HCT116 (cell line): ENCODE measurements around the gene HAO2.

ENCODE experiments used
- EGR1 ChIP-seq: IDR thresholded peaks from 2 replicates; pipeline ENCODE4 v1.6.1; 2012; ENCODE audit warnings: low read depth
- ELF1 ChIP-seq: IDR thresholded peaks from 2 replicates; pipeline ENCODE4 v1.6.1; 2012; ENCODE audit warnings: low read depth, borderline replicate concordance
- EZH2 ChIP-seq: fragments of 200-600 bp; sonication (generic); IDR thresholded peaks from 2 replicates; pipeline ENCODE4 v1.6.1; 2017; ENCODE audit warnings: antibody characterized with exemption, mixed run types
- FOSL1 ChIP-seq: IDR thresholded peaks from 2 replicates; pipeline ENCODE4 v1.6.1; 2012; ENCODE audit warnings: low read depth
- POLR2A ChIP-seq: IDR thresholded peaks from 2 replicates; pipeline ENCODE4 v1.7.0; 2011; ENCODE audit warnings: borderline replicate concordance; ENCODE audit not compliant: insufficient read depth, insufficient read length; ENCODE audit errors: extremely low read depth
- RAD21 ChIP-seq: IDR thresholded peaks from 2 replicates; pipeline ENCODE4 v1.6.1; 2012; ENCODE audit warnings: low read depth, mild to moderate bottlenecking
- SIN3A ChIP-seq: IDR thresholded peaks from 2 replicates; pipeline ENCODE4 v1.6.1; 2012; ENCODE audit warnings: low read depth
- ZNF274 ChIP-seq: fragments of 200-500 bp; sonication (Bioruptor generic); IDR thresholded peaks from 2 replicates; pipeline ENCODE4 v1.6.1; 2014; ENCODE audit warnings: mild to moderate bottlenecking, low read depth, low read length, inconsistent platforms
- TF ChIP-seq, protein P1 (sequence below), 3 experiments: fragments of 200-600 bp in 1 of 3; sonication (generic) in 1 of 3; IDR thresholded peaks in 2 of 3; conservative IDR thresholded peaks in 1 of 3; 2 replicates each; pipeline ENCODE4 v1.5.1; 2012 to 2017; ENCODE audit warnings: low read depth in 2 of 3, low read length in 2 of 3, antibody characterized with exemption in 1 of 3, borderline replicate concordance in 1 of 3, control low read depth in 1 of 3, mild to moderate bottlenecking in 1 of 3, mixed read lengths in 1 of 3, mixed run types in 1 of 3, moderate library complexity in 1 of 3; ENCODE audit not compliant: insufficient read depth in 1 of 3
- TF ChIP-seq, protein P2 (sequence below): IDR thresholded peaks from 2 replicates; pipeline ENCODE4 v1.6.1; 2012; ENCODE audit warnings: low read depth
- TF ChIP-seq, protein P3 (sequence below): IDR thresholded peaks from 2 replicates; pipeline ENCODE4 v1.6.1; 2012

DNA sequence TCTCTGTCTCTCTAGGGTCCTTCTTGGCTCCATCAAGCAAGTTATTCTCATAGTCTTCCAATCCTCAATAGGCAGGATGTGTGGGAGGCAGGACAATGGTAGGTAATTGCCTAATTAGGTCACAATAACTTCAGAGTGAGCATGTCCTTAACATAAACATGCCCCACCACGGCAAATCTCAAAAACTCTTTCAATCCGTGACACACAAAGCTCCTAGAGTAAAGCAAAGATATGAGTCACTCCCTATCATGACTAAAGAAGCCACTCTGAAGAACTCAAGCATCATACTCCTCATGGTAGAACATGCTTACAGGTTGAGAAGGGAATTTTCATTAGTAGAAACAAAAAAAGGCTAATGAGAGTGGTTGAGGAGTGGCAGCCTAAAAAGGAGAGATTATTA lies 4.9 kb downstream of the HAO2 start:
- TF ChIP-seq RAD21: no peak
- TF ChIP-seq, protein P1, sequence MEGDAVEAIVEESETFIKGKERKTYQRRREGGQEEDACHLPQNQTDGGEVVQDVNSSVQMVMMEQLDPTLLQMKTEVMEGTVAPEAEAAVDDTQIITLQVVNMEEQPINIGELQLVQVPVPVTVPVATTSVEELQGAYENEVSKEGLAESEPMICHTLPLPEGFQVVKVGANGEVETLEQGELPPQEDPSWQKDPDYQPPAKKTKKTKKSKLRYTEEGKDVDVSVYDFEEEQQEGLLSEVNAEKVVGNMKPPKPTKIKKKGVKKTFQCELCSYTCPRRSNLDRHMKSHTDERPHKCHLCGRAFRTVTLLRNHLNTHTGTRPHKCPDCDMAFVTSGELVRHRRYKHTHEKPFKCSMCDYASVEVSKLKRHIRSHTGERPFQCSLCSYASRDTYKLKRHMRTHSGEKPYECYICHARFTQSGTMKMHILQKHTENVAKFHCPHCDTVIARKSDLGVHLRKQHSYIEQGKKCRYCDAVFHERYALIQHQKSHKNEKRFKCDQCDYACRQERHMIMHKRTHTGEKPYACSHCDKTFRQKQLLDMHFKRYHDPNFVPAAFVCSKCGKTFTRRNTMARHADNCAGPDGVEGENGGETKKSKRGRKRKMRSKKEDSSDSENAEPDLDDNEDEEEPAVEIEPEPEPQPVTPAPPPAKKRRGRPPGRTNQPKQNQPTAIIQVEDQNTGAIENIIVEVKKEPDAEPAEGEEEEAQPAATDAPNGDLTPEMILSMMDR (IDR thresholded peaks at IDR 0.05 in 2 of 3, conservative IDR thresholded peaks at IDR 0.05 in 1 of 3; ENCODE audit: borderline replicate concordance in 1 of 3, insufficient read depth in 1 of 3, low read depth in 2 of 3, low read length in 2 of 3): no peak
- no peak for TF ChIP-seq EZH2
- no peak for TF ChIP-seq ELF1
- TF ChIP-seq, protein P2, sequence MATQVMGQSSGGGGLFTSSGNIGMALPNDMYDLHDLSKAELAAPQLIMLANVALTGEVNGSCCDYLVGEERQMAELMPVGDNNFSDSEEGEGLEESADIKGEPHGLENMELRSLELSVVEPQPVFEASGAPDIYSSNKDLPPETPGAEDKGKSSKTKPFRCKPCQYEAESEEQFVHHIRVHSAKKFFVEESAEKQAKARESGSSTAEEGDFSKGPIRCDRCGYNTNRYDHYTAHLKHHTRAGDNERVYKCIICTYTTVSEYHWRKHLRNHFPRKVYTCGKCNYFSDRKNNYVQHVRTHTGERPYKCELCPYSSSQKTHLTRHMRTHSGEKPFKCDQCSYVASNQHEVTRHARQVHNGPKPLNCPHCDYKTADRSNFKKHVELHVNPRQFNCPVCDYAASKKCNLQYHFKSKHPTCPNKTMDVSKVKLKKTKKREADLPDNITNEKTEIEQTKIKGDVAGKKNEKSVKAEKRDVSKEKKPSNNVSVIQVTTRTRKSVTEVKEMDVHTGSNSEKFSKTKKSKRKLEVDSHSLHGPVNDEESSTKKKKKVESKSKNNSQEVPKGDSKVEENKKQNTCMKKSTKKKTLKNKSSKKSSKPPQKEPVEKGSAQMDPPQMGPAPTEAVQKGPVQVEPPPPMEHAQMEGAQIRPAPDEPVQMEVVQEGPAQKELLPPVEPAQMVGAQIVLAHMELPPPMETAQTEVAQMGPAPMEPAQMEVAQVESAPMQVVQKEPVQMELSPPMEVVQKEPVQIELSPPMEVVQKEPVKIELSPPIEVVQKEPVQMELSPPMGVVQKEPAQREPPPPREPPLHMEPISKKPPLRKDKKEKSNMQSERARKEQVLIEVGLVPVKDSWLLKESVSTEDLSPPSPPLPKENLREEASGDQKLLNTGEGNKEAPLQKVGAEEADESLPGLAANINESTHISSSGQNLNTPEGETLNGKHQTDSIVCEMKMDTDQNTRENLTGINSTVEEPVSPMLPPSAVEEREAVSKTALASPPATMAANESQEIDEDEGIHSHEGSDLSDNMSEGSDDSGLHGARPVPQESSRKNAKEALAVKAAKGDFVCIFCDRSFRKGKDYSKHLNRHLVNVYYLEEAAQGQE: no peak
- TF ChIP-seq, protein P3, sequence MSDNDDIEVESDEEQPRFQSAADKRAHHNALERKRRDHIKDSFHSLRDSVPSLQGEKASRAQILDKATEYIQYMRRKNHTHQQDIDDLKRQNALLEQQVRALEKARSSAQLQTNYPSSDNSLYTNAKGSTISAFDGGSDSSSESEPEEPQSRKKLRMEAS: no peak
- TF ChIP-seq FOSL1: no peak
- no peak for TF ChIP-seq POLR2A
- TF ChIP-seq SIN3A: no peak
- TF ChIP-seq ZNF274: no peak
- no peak for TF ChIP-seq EGR1
